ENCODE results near the gene GMDS.
"Not testable (repeated sequence)": the region's sequence is repeated elsewhere in the genome, so short reads cannot be mapped to it uniquely, and the experiment has no call there.

GMDS gene

GRCh38 chr6:1705630-1706029 is 539.8 kb downstream of the GMDS start:
- Histone ChIP-seq H3K4me1 (ENCODE audit: insufficient read depth, low read length) (no peaks in the 10 kb centered on the region), H3K36me3 (ENCODE audit: insufficient read depth, low read length) (no peaks in the 10 kb centered on the region; the same call in 1 of the 2 replicates), H3K9ac (ENCODE audit: low read depth, low read length) (no peak overlapping the region), H3K9me3 (ENCODE audit: control insufficient read depth, insufficient read depth, low read length) (no peaks in the 10 kb centered on the region)

- Histone ChIP-seq H3K4me1 (ENCODE audit: insufficient read depth, low read length) (no peaks in the 10 kb centered on the region), H3K36me3 (ENCODE audit: insufficient read depth, low read length) (no peaks in the 10 kb centered on the region; the same call in 1 of the 2 replicates), H3K9ac (ENCODE audit: low read depth, low read length) (no peak overlapping the region), H3K9me3 (ENCODE audit: control insufficient read depth, insufficient read depth, low read length) (no peaks in the 10 kb centered on the region)
These were observed 540.2 kb downstream of the GMDS start for GRCh38 chr6:1705183-1705582.

- Histone ChIP-seq H3K9ac (ENCODE audit: low read depth, low read length) (no peak overlapping the region), H3K9me3 (ENCODE audit: control insufficient read depth, insufficient read depth, low read length) (no peaks in the 10 kb centered on the region), H3K4me1 (ENCODE audit: insufficient read depth, low read length) (no peaks in the 10 kb centered on the region), H3K36me3 (ENCODE audit: insufficient read depth, low read length) (no peaks in the 10 kb centered on the region; the same call in 1 of the 2 replicates)
These were observed 540.7 kb downstream of the GMDS start for GRCh38 chr6:1704711-1705110.

- no peaks in the 10 kb centered on the region; the same call in 1 of the 2 replicates for H3K36me3 ChIP-seq (ENCODE audit: insufficient read depth, low read length)
- H3K9me3 ChIP-seq (ENCODE audit: control insufficient read depth, insufficient read depth, low read length) = no peaks in the 10 kb centered on the region
- no peak overlapping the region for H3K9ac ChIP-seq (ENCODE audit: low read depth, low read length)
- no peaks in the 10 kb centered on the region for H3K4me1 ChIP-seq (ENCODE audit: insufficient read depth, low read length)
These were observed 541.5 kb downstream of the GMDS start for GRCh38 chr6:1703923-1704322.

GRCh38 chr6:1703091-1703855 is 542.1 kb downstream of the GMDS start:
- H3K4me1 ChIP-seq (ENCODE audit: insufficient read depth, low read length) = no peaks in the 10 kb centered on the region
- no peak overlapping the region for H3K9ac ChIP-seq (ENCODE audit: low read depth, low read length)
- H3K36me3 ChIP-seq (ENCODE audit: insufficient read depth, low read length) = no peaks in the 10 kb centered on the region; the same call in 1 of the 2 replicates
- no peaks in the 10 kb centered on the region for H3K9me3 ChIP-seq (ENCODE audit: control insufficient read depth, insufficient read depth, low read length)

- Histone ChIP-seq H3K9ac (ENCODE audit: low read depth, low read length) (no peak overlapping the region), H3K9me3 (ENCODE audit: control insufficient read depth, insufficient read depth, low read length) (no peaks in the 10 kb centered on the region), H3K36me3 (ENCODE audit: insufficient read depth, low read length) (no peaks in the 10 kb centered on the region; the same call in 1 of the 2 replicates), H3K4me1 (ENCODE audit: insufficient read depth, low read length) (no peaks in the 10 kb centered on the region)
These were observed 542.8 kb downstream of the GMDS start for GRCh38 chr6:1702580-1703051.

GRCh38 chr6:1701668-1702353 is 543.6 kb downstream of the GMDS start:
- Histone ChIP-seq H3K9me3 (ENCODE audit: control insufficient read depth, insufficient read depth, low read length) (no peaks in the 10 kb centered on the region), H3K9ac (ENCODE audit: low read depth, low read length) (no peak overlapping the region), H3K4me1 (ENCODE audit: insufficient read depth, low read length) (no peaks in the 10 kb centered on the region), H3K36me3 (ENCODE audit: insufficient read depth, low read length) (no peaks in the 10 kb centered on the region; the same call in 1 of the 2 replicates)

GRCh38 chr6:1700278-1700967 is 545.0 kb downstream of the GMDS start:
- Histone ChIP-seq H3K4me1 (ENCODE audit: insufficient read depth, low read length) (no peaks in the 10 kb centered on the region), H3K9me3 (ENCODE audit: control insufficient read depth, insufficient read depth, low read length) (no peaks in the 10 kb centered on the region), H3K9ac (ENCODE audit: low read depth, low read length) (no peak overlapping the region)

GRCh38 chr6:1698527-1698926 is 546.9 kb downstream of the GMDS start:
- Histone ChIP-seq H3K4me1 (ENCODE audit: insufficient read depth, low read length) (no peaks in the 10 kb centered on the region), H3K9ac (ENCODE audit: low read depth, low read length) (no peak overlapping the region), H3K9me3 (ENCODE audit: control insufficient read depth, insufficient read depth, low read length) (no peaks in the 10 kb centered on the region), H3K36me3 (ENCODE audit: insufficient read depth, low read length) (no peaks in the 10 kb centered on the region; the same call in 1 of the 2 replicates)

More at GRCh38 chr6:1700278-1700967, 545.0 kb downstream of the GMDS start:
- H3K36me3 ChIP-seq (ENCODE audit: insufficient read depth, low read length) = no peaks in the 10 kb centered on the region; the same call in 1 of the 2 replicates

GRCh38 chr6:1697688-1698351 is 547.6 kb downstream of the GMDS start:
- Histone ChIP-seq H3K9me3 (ENCODE audit: control insufficient read depth, insufficient read depth, low read length) (no peaks in the 10 kb centered on the region), H3K4me1 (ENCODE audit: insufficient read depth, low read length) (no peaks in the 10 kb centered on the region)

GRCh38 chr6:1696463-1696850 is 548.9 kb downstream of the GMDS start:
- Histone ChIP-seq H3K4me1 (ENCODE audit: insufficient read depth, low read length) (no peaks in the 10 kb centered on the region), H3K36me3 (ENCODE audit: insufficient read depth, low read length) (no peaks in the 10 kb centered on the region; the same call in 1 of the 2 replicates), H3K9ac (ENCODE audit: low read depth, low read length) (no peak overlapping the region), H3K9me3 (ENCODE audit: control insufficient read depth, insufficient read depth, low read length) (no peaks in the 10 kb centered on the region)

More at GRCh38 chr6:1697688-1698351, 547.6 kb downstream of the GMDS start:
- H3K36me3 ChIP-seq (ENCODE audit: insufficient read depth, low read length) = no peaks in the 10 kb centered on the region; the same call in 1 of the 2 replicates
- no peak overlapping the region for H3K9ac ChIP-seq (ENCODE audit: low read depth, low read length)

- Histone ChIP-seq H3K9ac (ENCODE audit: low read depth, low read length) (no peak overlapping the region), H3K36me3 (ENCODE audit: insufficient read depth, low read length) (no peaks in the 10 kb centered on the region; the same call in 1 of the 2 replicates), H3K4me1 (ENCODE audit: insufficient read depth, low read length) (no peaks in the 10 kb centered on the region), H3K9me3 (ENCODE audit: control insufficient read depth, insufficient read depth, low read length) (no peaks in the 10 kb centered on the region)
These were observed 549.6 kb downstream of the GMDS start for GRCh38 chr6:1695546-1696462.

GRCh38 chr6:1691828-1692227 is 553.6 kb downstream of the GMDS start:
- not testable (repeated sequence) for H3K4me1 ChIP-seq (ENCODE audit: insufficient read depth, low read length); H3K36me3 ChIP-seq (ENCODE audit: insufficient read depth, low read length); H3K9ac ChIP-seq (ENCODE audit: low read depth, low read length); H3K9me3 ChIP-seq (ENCODE audit: control insufficient read depth, insufficient read depth, low read length)
